Hippocampal formation (tissue), 2 donors: ENCODE data around the gene TICAM2.
"Not testable (repeated sequence)": the region's sequence is repeated elsewhere in the genome, so short reads cannot be mapped to it uniquely, and the experiment has no call there.

ENCODE experiments used
- DNase-seq, 2 donors: peaks; one replicate each; lab custom pipeline; 2025; lab: John Stamatoyannopoulos, UW

Gene TICAM2, protein sequence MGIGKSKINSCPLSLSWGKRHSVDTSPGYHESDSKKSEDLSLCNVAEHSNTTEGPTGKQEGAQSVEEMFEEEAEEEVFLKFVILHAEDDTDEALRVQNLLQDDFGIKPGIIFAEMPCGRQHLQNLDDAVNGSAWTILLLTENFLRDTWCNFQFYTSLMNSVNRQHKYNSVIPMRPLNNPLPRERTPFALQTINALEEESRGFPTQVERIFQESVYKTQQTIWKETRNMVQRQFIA

DNA sequence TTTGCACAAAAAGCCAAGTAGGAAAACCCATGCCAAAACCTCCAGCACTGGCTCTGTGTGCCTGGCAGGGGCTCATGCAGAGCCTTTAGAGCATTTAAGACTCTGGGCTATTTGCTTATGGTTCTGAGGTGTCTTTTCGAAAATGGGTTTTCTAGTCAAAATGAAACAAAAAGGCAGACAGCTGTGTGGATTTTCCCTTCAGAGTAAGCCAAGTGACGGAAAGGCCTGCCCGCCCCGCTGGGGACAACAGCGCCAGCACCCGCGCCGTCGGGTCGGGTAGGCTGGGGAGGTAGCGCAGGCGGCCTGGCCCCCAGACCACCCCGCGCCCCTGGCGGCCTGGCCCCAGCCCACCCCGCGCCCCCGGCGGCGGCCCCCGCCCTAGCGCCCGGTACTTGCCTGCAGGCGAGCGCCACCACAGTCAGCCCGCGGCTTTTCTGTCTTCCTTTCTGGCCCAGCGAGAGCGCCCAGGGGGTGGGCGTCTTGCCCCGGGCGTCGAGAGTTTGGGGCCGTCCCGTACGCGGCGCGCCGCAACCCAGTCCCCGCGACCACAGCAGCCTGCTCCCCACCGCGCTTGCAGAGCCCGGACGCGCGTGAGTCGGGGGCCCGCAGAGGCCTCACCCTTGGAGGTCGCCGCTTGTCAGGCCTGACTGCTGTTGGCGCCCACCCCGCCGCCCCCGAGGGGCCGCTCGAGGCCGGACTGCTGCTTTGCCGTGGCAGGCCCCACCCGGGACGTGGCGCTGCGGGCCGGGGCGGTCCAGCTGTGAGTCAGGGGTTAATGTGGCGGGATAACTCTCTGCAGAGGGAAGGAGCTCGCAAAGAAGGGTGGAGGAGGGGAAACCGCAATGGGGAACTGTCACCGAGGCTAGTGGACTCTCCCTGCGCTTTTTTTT is at the start of gene TICAM2:
TICAM2 (minus strand) TSS at position 779 of the 890 bp plus-strand sequence. CDS start 21,223 bp downstream, outside the sequence.
- peak; percentile 65 to 74 for DNase-seq

DNA sequence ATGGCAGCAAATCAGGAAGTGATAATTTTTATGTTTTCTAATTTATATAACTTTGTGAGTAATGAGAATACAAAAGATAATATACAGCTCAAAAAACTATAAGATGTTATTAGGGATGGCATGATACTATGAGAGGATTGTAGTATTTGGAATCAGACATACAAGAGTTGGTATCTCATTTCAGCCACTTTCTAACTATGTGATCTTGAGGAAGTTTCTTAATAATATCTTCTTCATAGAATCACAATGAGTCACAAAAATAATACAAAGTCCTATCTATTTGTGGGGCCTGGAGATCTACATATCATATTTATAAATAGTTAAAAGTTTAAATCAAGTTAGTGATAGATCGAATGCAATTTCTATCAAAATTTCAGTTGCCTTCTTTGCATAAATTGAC is 47.3 kb upstream of the TICAM2 start:
- no peak for DNase-seq

DNA sequence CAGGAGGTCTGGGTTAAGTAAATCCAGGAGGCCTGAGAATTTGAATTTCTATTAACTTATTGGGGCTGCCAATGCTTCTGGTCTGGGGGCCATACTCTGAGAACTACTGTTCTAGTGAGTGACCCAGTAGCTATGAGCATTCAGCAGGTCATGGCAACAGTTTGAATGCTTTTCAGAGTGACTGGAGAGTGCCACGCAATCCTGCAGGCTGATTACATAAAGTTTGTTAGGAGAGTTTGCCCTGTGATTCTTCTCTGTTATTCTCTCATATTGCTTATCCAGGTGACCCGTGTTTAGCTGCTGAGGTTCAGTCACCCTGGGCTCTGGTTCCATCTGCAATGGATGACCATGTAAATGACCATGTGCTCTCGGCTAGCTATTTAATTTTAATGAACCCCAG is 45.8 kb upstream of the TICAM2 start:
- DNase-seq, result no peak

DNA sequence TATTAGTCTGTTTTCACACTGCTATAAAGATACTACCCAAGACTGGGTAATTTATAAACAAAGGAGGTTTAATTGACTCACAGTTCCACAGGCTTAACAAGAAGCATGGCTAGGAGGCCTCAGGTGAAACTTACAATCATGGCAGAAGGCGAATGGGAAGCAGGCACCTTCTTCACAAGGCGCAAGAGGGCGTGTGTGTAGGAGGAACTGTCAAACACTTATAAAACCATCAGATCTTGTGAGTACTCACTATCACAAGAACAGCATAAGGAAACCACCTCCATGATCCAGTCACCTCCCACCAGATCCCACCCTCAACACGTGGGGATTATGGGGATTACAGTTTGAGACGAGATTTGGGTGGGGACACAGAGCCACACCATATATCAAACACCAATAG is 43.1 kb upstream of the TICAM2 start:
- DNase-seq, result not testable (repeated sequence)

DNA sequence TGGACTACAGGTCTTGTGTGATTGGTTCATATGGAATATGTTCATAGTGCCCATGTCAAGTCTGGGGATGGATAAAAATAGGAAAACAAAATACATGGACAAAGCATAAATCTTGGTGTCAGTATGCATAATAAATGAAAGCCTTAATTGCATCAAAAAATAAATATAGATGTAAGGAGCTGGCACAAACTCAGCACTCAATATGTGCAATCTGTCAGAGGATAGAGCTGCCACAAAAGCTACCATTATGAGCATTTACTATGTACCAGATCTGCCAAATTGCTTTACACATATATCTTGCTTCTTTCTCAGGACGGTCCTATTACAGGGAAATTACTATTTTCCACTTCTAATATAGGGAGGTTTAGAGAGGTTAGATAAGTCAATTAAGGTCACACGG is 41.8 kb upstream of the TICAM2 start:
- DNase-seq, result no peak

DNA sequence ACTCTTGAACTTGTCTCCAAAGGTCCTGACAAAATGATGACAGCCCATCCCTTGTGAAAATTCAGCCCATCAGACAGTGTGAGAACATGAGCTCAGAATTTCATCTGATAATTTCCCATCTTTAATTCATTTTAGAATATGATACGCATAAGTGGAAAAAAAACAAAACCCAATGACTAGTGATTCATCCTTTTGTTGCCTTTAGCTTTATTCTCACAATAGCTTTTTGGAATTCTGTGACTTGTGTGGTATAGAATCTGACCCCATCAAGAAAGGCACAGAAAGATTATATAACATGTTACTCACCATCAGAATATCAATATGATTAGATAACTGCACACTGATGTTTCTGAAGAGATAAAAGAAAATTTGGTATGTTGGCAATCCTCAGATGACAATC is 39.7 kb upstream of the TICAM2 start:
- DNase-seq, result no peak

DNA sequence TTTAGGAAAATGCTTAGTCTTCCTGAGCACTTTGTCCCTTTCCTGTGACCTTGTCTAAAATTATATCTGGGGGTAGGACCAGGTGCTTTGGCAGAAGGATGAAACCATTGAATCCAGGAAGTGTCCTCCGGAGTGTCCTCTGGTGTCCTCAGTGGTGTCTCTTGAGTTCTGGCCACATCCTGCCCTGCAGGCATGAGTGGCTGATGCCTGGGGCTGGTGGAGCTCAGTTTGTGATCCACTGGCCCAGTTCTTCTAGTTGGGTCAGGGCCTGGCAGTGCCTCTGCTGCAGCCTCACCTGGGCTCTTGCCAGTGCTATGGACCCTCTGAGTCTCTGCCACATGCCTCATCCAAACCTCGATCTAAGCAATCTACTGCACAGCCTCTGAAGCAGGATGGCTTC is 38.0 kb upstream of the TICAM2 start:
- DNase-seq, result no peak

DNA sequence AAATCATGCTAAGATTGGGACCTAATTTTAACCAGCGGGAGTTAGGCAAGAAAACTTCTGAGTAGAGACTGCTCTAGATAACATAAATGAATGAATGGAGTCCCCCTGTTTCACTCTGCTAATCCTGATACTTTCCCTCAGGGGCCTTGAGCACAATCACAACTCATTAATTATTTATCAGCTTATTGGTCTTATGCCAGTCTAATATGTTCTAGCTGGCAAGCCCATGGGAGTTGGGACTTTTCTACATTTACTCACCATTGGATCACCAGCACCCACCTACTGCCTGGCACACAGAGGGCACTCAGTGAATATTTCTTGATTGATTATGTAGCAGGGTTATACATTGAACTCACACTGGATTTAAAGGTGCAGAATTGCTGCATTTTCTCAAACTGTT is 37.1 kb upstream of the TICAM2 start:
- no peak for DNase-seq

DNA sequence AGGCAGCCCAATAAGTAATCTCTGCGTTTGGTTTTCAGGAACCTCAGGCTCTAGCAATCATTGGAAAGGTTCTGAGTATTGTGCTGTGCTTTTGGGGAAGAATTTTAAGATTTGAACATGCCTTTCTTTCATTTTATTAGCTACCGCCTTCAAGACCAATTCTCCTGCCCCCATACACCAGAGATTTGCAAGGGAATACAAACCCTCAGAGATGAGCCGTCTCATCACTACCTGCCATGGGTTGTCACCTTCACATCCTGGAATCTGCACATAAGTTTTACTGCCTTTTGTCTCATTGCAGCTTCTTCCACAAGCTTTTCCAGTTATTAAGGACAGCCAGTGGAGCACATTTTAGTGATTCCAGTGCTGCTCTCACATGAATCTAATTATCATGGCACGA is 35.2 kb upstream of the TICAM2 start:
- DNase-seq, result no peak

DNA sequence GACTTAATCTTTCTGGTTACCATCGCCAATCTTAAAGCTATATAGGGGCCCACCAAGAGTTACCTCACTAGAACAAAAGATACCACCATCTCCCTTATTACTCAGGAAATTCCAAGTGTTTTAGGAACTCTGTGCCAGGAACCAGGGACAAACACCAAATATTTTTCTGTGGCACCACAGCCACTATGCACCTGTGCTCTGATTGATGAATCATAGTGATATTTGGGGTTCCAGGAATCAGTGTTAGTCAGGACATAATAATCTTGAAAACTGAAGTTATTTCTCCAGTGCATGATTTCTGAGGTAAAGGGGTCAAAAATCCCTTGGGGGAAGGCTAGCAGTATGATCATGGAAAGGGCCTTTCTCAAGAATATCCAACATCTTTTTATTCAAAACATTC is 33.7 kb upstream of the TICAM2 start:
- no peak for DNase-seq

DNA sequence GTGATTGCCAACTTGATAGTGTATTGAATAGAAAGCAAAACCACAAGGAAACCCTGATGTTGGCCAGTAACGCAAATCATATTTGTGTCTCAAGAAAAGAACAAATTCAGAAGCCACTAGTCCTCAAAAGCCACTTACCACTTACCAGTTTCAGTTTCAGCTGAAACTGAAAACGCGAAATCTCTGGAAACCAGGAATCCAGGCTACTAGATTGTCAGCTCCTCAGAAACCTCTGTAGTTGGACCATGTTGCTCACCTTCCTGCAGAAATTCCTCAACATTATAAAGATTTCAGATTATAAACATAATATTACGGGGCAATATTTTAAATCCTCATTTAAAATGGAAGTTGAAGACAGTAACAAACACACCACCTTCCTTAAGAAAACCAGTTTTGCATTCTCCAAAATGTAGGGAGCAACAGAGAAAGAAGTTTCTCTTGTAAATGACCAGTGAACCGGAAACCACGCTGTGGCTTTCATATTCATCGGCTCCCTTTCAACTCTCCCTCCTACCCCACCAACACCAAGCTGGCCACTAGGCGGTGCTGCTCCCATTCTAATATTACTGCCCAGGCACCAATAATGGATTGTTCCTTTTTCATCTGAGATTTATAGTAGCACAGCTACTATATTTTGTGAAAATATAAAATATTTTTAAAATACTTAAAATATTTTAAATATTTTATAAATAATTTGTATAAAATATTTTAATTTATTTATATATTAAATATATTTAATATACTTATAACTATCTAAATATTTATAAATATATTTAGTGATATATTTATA is 32.3 kb upstream of the TICAM2 start:
- peak; percentile 82 to 90 for DNase-seq

DNA sequence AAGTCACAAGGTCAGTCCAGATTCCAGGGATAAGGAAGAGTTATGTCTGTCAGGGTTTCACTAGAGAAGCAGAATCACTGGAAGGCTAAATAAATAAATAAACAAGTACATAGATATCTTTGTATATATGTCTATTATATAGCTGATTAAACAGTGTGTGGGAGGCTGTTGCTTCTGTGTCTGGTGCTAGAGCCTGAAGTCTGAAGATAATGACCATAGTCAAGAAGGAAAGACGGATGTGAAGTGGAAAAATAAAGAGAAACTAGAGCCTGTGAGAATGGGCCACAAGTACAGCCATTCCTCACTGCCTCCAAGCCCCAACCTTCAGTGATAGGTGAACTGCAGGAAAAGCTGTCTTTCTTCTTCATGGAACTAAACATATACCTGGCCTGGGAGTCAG is 27.6 kb upstream of the TICAM2 start:
- DNase-seq, result no peak

DNA sequence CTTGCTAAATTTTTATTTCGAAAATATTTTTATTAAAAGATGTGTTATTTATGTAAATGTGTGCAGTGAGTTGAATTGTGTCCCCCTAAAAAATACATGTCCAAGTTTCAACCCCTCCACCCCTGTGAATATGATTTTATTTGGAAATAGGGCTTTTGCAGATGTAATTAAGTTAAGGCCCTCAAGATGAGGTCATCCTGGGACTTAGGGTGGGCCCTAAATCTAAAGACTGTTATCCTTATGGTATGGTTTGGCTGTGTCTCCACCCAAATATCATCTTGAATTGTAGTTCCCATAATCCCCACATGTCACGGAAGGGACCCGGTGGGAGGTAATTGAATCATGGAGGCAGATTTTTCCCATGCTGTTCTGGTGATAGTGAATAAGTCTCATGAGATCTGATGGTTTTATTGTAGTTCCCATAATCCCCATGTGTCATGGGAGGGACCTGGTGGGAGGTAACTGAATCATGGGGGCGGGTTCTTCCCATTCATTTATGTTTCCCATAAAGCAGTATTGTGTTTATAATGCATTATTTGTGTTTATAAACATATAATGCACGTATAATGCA is 25.1 kb upstream of the TICAM2 start:
- no peak for DNase-seq

DNA sequence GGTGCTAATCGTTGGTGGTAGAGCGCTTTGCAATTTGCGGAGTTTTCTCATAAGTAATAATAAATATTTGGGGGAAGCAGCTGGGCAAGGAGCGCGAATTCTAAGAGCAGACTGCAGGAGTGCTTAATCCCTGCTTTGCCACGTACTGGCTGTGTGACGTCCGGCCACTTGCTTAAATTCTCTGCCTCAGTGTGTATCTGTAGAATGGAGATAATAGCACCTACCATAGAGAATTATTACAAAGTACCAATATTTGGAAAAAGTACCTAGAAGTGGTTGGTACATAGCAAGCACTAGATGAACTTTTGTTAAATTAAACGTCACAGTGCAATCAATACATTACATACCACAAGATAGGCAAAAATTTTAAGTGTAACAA is 24.2 kb upstream of the TICAM2 start:
- no peak for DNase-seq

DNA sequence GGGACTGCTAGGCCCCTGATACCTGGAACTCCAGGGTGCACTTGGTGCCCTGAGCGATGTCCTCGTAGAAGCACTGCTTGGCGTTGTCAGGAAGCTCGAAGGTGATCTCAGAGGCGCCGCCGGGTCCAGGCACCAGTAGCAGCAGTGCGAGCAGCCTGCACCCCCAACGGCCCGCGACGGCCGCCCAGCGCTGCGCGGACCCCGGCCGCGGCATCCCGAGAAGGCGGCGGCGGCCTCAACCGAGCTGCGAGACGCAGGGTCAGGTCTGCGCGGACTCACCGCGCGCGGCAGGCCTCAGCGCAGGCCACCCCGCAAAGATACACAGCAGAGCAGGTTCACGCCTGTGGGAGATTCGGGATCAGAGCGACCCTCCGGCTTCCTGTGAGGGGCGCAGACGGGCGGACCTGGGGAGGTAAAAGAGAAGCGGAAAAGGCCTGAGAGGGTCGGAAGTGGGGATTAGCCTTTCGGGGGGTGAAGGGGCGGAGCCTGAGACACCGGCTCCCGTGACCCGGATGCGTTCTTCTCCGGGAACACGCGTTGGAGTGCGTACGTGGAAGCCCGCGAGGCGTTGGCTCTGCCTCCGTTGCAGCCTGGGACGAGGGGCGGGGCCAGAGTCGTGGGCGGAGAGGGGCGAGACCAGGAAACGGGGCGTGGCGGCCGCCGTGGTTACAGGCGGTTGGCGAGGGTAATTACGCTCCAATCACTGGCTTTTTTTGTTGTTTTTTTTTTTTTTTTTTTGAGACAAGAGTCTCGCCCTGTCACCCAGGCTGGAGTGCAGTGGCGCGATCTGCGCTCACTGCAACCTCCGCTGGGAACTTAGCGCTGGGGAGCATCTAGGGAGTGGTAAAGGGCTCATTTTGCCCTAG is 23.5 kb upstream of the TICAM2 start, which contains the start of gene TMED7:
TMED7 (minus strand) TSS at position 458 of the 866 bp plus-strand sequence; CDS start at position 214, 244 bp downstream.
- peak; percentile 96 to 99 for DNase-seq

DNA sequence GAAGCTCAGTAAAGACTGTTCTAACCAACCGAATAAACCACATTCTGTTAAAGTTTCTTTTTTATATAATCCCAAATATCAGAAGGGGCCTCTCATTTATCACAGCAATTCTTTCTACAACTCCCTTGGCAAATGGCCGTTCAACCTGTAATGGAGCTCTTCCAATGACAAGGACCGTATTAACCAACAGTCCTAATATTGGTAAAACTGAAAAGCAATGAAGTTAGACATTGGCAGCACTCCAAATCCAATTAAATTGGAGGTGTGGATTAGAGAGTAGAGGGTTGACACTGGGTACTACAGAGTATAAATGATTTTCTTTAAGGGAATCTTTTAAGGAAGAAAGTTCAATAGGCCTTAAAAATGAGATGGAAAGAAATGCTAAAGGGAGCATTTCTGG is 22.7 kb upstream of the TICAM2 start:
- DNase-seq, result no peak

DNA sequence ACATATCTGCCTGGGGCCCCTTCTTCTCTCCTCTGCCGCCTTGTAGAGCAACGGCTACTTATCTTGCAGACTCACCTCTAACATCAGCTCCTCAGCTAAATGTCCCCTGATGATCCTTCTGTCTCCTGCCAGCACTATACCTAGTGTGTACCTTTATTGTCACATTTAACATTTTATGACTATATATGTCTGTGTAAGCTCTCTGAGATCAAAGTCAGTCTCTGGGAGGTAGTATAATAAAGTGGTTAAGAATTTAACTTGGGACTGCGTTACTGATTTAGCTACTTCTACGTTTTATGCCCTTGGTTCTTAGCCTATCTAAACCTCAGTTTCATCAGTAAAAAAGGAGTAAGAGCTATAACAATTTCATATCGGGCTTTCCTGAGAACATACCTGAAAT is 21.4 kb upstream of the TICAM2 start:
- no peak for DNase-seq

DNA sequence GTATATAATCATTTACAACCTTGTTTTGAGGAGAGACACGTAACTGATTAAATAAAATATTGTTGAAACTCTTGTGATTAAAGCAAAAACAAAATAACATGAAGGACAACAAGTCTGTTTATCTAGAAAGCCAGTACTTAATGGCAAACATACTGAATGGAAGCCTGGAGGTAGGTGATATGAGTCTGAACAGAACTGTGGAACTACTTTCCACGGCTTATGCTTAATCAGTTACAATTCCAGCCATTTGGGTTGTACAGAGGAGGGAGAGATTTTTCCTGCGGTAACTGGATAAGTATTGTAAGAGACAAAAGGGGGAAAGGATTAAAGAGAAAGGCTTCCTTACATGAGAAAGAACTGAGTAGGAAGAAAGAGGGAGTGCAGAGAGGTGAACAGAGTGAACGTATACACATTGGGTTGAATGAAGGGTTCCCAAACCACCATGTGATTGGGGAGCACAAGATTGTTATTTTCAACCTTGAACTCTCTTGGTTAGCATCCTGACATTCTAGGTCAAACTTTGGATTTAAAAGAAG is 19.2 kb upstream of the TICAM2 start:
- no peak for DNase-seq

DNA sequence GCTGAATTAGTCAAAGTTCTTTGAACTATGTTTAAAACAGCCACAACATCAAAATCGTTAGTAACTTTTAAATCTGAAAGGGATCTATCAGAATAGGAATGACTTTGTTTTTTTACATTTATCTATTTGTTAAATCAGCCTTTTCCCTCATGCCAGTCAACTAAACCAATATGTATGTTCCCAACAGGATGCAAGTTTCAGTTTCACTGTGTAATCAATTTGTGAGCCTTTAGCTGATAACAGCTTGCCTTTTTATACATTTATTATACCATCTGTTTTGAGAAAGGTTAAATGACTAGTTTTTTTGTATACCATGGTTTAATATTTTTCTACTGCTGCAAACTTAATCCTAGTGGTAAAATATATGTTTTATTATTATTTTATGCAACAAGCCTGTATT is 14.6 kb upstream of the TICAM2 start:
- DNase-seq, result no peak

DNA sequence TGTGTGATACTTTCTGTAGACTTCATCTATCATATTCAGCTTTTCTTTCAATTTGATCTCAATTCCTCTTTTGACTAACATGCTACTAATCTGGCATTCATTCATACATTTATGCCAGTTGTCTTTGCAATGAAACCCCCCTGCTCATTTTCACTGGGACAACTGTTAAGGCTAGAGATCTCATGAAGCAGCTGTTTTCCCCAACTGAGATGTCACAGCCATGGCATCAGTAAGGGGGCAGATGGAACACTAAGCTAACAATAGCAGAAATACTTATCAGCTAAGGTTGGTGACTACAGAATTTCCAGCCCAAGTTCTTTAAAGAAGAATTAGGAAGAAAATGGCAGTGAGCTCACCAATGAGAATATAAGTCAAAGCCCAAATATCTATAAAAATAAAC is 14.2 kb upstream of the TICAM2 start:
- DNase-seq, result no peak

DNA sequence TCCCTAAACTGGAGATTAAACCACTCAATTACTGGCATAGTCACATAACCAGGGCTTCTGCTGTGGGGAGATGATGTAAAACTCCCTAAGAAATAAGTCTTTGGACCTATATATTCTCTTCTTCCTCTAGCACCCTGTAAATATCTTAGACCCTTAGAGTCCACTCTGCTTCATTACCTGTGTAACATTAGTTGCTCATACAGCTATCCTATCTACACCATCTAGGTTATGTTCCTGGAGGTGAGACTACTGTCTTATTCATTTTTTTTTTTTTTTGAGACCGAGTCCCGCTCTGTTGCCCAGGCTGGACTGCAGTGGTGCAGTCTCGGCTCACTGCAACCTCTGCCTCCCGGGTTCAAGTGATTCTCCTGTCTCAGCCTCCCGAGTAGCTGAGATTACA is 9.6 kb upstream of the TICAM2 start:
- DNase-seq, result no peak
